ENCODE measurements around the gene BCAM. TPM values are rescaled to one million over a fixed set of nuclear protein-coding genes. Genes with fewer than 3 reads are reported as not detected.

BCAM gene
- total RNA-seq, 2 experiments from 2014 or later = not detected

DNA sequence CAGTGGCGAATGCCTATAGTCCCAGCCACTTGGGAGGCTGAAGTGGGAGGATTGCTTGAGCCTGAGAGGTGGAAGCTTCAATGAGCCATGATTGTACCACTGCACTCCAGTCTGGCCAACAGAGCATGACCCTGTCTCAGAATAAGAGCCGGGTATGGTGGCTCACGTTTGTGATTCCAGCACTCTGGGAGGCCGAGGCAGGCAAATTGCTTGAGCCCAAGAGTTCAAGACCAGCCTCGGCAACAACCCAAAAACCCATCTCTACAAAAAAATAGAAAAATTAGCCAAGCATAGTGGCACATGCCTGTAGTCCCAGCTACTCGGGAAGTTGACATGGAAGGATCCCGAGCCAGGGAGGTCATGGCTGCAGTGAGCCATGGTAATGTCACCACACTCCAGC, 31.9 kb downstream of the BCAM start:
- Histone ChIP-seq H3K4me2 (ENCODE audit: low read length) (no peak overlapping the region), H3K4me3 (ENCODE audit: low read depth, low read length, poor library complexity, severe bottlenecking) (no peak overlapping the region), H3K27ac (ENCODE audit: low read depth, low read length, poor library complexity, severe bottlenecking) (no peak overlapping the region), H3K9me3 (ENCODE audit: low read length) (no peaks in the 10 kb centered on the region), H3K9me2 (ENCODE audit: insufficient read depth, low read length) (no peaks in the 10 kb centered on the region), H3K79me2 (ENCODE audit: insufficient read depth, low read depth, low read length) (no peaks in the 10 kb centered on the region), H3K4me1 (ENCODE audit: insufficient read depth, low read length, poor library complexity, severe bottlenecking) (peaks cover 12% of the 10 kb centered on the region), H4K20me1 (ENCODE audit: insufficient read depth, low read length) (no peaks in the 10 kb centered on the region), H3K36me3 (ENCODE audit: insufficient read depth, low read length) (no peaks in the 10 kb centered on the region), H2AFZ (ENCODE audit: low read length) (no peak overlapping the region)
- BruUV-seq (replicated peaks) = no TSS peak
- ChIA-PET POLR2A (interaction anchor here (0.6 kb wide), 1 partner anchor 151 kb away, joined by 4 read pairs; no protein-coding TSS in a partner anchor), CTCF (ENCODE audit: unreplicated experiment) (no interaction called here)
- TF ChIP-seq CTCF (conservative IDR thresholded peaks at IDR 0.05; ENCODE audit: low read length) = no peak
- no peak for TF ChIP-seq EZH2phosphoT487 (IDR thresholded peaks at IDR 0.05; ENCODE audit: borderline replicate concordance, low read depth, low read length)
- intact Hi-C loops (cut with micrococcal nuclease; ENCODE audit: unreplicated experiment) = no loop called here
- DNase-seq (ENCODE audit: low spot score) = no peak

- no TSS peak for BruUV-seq (replicated peaks)
- Histone ChIP-seq H2AFZ (ENCODE audit: low read length) (no peak overlapping the region), H3K79me2 (ENCODE audit: insufficient read depth, low read depth, low read length) (no peaks in the 10 kb centered on the region), H3K9me2 (ENCODE audit: insufficient read depth, low read length) (no peaks in the 10 kb centered on the region), H3K9me3 (ENCODE audit: low read length) (no peaks in the 10 kb centered on the region), H3K27ac (ENCODE audit: low read depth, low read length, poor library complexity, severe bottlenecking) (no peak overlapping the region), H3K4me2 (ENCODE audit: low read length) (no peak overlapping the region), H3K4me1 (ENCODE audit: insufficient read depth, low read length, poor library complexity, severe bottlenecking) (peaks cover 12% of the 10 kb centered on the region), H4K20me1 (ENCODE audit: insufficient read depth, low read length) (no peaks in the 10 kb centered on the region), H3K36me3 (ENCODE audit: insufficient read depth, low read length) (no peaks in the 10 kb centered on the region), H3K4me3 (ENCODE audit: low read depth, low read length, poor library complexity, severe bottlenecking) (no peak overlapping the region)
- no peak for DNase-seq (ENCODE audit: low spot score)
- ChIA-PET POLR2A (interaction anchor here (0.6 to 0.7 kb wide), 2 partner anchors 152 to 231 kb away, joined by 4 read pairs; no protein-coding TSS in a partner anchor), CTCF (ENCODE audit: unreplicated experiment) (no interaction called here)
- intact Hi-C loops (cut with micrococcal nuclease; ENCODE audit: unreplicated experiment) = no loop called here
- TF ChIP-seq EZH2phosphoT487 (IDR thresholded peaks at IDR 0.05; ENCODE audit: borderline replicate concordance, low read depth, low read length) (no peak), CTCF (conservative IDR thresholded peaks at IDR 0.05; ENCODE audit: low read length) (no peak)
These were observed 32.3 kb downstream of the BCAM start for GRCh38 chr19:44841231-44841630.

DNA sequence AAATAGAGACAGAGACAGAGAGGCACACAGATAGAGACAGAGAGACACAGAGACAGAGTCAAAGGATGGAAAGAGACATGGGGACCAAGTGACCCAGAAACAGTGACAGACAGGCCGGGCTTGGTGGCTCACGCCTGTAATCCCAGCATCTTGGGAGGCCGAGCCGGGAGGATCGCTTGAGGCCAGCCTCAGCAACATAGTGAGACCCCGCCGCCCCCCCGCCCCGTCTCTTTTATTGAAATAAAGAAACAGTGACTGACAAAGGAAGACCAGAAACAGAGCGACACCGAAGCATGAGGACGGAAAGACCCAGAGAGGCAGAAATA, 36.3 kb downstream of the BCAM start:
- Histone ChIP-seq H3K79me2 (ENCODE audit: insufficient read depth, low read depth, low read length) (no peaks in the 10 kb centered on the region), H3K4me1 (ENCODE audit: insufficient read depth, low read length, poor library complexity, severe bottlenecking) (peaks cover 16% of the 10 kb centered on the region), H3K4me3 (ENCODE audit: low read depth, low read length, poor library complexity, severe bottlenecking) (peak overlapping the region; percentile 64), H3K9me3 (ENCODE audit: low read length) (no peaks in the 10 kb centered on the region), H3K36me3 (ENCODE audit: insufficient read depth, low read length) (no peaks in the 10 kb centered on the region), H3K4me2 (ENCODE audit: low read length) (peak overlapping the region; percentile 76), H2AFZ (ENCODE audit: low read length) (peak overlapping the region; percentile 56; the same call in 1 of the 2 replicates), H4K20me1 (ENCODE audit: insufficient read depth, low read length) (no peaks in the 10 kb centered on the region), H3K9me2 (ENCODE audit: insufficient read depth, low read length) (no peaks in the 10 kb centered on the region), H3K27ac (ENCODE audit: low read depth, low read length, poor library complexity, severe bottlenecking) (peak overlapping the region; percentile 41)
- BruUV-seq (replicated peaks) = no TSS peak
- ChIA-PET CTCF (ENCODE audit: unreplicated experiment) (interaction anchor here (1.0 kb wide), 1 partner anchor 191 kb away, joined by 3 read pairs; no protein-coding TSS in a partner anchor), POLR2A (interaction anchor here (0.6 to 0.7 kb wide), 3 partner anchors 74 to 290 kb away, joined by 3 to 4 read pairs (median 3); no protein-coding TSS in a partner anchor)
- TF ChIP-seq CTCF (conservative IDR thresholded peaks at IDR 0.05; ENCODE audit: low read length) = no peak
- TF ChIP-seq EZH2phosphoT487 (IDR thresholded peaks at IDR 0.05; ENCODE audit: borderline replicate concordance, low read depth, low read length) = no peak
- DNase-seq (ENCODE audit: low spot score) = no peak
- intact Hi-C loops (cut with micrococcal nuclease; ENCODE audit: unreplicated experiment) = loop anchor here (1.0 to 2.0 kb wide), 3 partner anchors 45 to 156 kb away; no protein-coding TSS in a partner anchor
